Hematopoietic multipotent progenitor cell treated with erythropoietin and hydrocortisone succinate and interleukin-3 and kit ligand, for 15 days (in vitro differentiated cells): ENCODE results near the gene PCNA.

ENCODE experiments used
- DNase-seq: peaks from one replicate; pipeline ENCODE4 v3.0.0-alpha.2; 2015; ENCODE audit warnings: low spot score

The PCNA gene

DNA sequence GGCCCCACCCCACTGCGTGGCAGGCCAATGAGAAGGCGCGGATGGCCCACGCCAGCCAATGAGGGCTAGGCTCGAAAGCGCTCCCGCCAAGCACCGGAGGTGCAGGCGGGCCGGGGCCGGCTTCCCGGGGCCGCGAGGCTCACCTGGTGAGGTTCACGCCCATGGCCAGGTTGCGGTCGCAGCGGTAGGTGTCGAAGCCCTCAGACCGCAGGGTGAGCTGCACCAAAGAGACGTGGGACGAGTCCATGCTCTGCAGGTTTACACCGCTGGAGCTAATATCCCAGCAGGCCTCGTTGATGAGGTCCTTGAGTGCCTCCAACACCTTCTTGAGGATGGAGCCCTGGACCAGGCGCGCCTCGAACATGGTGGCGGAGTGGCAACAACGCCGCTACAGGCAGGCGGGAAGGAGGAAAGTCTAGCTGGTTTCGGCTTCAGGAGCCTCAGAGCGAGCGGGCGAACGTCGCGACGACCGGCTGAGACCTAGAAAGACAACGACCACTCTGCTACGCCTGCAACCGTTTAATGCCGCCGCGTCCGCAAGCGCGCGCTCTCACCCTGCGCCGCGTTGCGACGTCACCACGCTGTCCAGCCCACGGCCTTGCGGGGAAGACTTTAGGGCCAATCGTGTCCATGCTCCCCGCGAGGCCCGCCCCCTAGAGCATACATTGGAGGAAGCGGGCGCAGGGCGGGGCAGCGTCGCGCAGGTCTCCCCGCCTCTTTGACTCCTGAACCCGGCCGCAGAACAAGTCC, at the start of gene PCNA:
TSS of gene PCNA (minus strand) at position 524 of the 750 bp plus-strand sequence. CDS start at position 364, 160 bp downstream.
- DNase-seq: peak; percentile 97

DNA sequence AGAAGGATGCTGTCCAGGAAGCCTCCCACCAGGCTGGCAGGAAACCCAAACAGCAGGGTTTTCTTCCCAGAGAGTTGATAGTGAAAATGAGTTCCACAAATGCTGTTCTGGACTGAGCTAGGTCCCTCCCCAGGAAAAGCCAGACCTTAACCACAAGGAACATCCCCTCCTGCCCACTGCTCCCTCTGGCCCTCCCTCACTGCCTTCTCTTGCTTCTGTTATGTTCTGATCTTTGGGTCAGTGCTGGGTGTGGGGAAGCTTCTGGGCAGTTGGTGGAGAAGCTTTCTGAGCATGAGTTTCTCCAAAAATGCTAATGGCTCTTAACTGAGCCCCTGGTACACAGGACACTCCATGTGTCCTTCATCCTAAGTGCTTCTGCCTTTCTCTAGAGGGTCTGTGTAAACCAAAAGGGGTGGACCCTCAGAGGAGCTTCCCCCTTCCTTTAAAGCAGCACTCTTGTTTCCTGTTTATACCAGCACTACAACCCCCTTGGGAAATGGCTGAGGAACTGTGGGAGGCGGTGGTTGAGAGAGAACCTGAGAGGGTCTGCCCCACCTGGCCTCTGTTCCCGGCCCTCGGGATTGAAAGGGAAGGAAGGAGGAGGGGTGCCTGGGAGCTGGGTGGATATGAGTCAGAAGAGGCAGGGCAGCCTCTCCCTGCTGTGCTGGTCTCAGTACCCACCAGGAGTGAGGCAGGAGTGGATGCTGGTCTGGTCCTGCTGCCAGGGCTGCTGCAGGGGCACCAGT, 49.1 kb upstream of the PCNA start:
- no peak for DNase-seq

DNA sequence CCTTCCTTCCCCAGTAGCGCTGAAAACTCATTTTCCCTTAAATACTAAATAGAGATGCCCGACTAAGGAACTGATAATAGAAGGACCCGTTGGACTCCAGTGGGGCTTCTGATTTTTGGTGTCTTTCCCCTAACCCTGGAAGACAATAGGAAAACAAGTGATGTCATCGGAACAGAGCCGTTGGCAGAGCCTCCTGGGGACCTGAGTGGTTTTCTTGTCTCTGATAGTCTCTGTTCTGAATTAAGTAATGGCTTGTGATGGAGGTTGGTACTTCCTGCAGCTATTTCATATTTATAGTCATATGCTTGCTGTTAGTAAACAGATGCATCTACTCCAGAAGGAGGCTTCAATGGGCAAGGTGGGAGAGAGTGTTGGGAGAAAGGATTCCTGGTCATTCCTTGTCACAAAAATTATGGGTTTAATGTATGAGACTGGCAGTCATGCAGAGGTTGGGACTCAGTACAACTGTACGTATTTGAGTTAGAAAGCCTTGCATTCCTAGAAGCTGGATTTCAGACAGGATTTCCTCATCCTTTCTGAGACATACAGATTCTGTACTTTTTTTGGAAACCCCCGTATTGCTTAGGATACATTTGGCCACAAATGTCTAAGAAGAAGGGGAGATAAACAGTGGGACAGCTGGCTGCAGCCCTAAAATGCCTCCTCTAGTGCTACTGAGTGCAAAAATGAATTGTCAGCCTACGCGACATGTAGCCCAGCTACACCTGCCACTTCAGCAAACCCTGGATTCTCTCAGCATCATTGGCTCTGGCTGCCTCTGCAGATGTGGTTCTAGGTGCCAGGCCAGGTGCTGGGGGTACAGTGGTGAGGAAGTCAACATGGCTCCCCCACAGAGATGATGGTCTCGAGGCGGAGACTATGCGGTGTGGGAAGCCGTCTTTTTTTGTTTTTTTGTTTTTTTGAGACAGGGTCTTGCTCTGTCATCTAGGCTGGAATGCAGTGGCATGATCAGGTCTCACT, 45.2 kb upstream of the PCNA start:
- no peak for DNase-seq

DNA sequence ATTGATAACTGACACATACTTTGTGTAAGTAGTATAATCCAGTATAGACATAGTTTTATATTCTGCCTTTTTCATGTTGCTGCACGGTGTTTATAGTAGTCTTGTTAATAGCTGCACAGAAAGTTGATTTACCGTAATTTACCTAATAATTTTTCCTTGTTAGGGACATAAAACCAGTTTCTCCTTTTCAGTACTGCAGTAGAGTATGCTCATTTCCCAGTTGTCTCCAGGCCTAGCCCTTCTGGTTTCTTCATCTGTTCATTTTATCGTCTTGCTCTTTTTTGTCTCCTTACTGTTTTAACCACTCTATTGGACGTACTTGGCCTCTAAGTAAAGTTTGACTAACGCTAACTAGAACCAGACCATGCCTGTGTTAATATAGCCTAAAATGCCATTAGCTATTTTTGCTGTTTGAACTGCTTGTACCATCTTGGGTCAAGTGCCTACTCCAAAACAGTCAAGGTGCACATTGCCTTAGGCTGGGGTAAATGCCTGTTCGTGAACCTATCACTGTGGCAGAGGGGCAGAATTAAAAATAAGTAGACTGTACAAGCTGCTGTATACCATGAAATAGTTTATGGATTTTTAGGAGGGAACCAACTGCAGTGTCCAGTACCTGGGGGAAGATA, 41.9 kb upstream of the PCNA start:
- DNase-seq: no peak

DNA sequence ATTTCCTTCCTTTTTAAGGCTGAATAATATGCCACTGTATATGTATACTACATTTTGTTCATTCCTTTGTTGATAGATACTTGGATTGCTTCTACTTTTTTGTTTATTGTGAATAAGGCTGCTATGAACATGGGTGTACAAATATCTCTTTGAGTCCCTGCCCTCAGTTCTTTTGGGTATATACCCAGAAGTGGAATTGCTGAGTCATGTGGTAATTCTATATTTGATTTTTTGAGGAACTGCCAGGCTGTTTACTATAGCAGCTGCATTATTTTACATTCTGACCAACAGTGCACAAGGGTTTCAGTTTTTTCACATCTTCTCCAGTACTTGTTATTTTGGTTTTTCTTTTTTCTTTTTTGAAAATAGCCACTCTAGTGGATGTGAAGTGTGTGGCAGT, 41.1 kb upstream of the PCNA start:
- peak; percentile 33 for DNase-seq

DNA sequence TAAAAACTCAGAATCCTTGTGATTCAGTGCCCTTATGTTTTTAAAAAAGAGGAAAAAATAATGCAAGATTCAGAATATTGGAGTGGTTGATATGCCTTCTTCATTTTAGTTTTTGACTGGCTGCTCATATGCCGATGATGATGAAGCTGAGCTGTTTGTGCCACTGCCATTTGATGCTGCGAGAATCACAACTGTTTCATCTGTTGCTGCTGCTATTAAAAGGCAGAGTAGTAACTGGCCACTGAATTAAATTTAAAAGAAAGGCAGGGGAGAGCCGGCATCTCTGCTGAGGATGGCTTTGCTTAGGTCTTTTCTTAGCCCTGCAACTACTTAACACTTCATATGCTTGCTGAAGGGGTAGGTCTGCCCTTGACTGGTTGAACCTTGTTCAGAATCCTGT, 40.2 kb upstream of the PCNA start:
- no peak for DNase-seq

DNA sequence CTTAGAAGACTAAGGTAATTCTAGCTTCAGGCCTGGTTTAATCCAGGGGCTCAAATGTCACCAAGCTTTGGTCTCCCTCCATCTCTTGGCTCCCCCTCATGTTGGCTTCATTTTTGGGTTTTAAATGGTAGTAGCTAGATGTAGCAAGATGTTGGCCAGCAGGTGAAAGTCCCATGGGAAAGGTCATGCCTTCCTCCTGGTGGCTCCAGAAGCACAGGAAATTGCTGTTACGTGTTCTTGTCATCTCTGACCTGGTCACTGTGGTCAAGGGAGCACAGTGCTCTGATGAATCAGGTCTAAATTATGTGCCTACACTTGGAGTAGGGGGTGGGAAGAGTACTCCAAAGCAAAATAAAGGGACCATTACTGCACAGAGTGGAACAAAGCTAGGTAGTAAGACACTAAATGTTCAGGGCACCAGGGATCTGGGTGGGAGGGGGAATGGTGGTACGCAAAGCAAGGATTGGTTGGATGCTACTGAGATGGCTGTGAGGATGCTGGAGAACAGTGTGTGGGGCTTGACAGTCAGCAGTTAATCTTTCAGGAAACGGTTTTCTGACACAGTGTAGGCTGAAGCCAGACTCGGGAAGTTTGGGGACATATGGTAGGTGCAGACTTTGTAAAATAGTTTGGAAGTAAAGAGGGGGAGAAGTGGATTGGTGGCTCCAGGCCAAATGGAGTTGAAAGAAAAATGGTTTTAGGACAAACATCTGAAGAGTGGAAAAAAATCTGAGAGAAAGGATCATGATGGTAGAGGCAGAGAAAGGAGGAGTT, 37.1 kb upstream of the PCNA start:
- DNase-seq: no peak

DNA sequence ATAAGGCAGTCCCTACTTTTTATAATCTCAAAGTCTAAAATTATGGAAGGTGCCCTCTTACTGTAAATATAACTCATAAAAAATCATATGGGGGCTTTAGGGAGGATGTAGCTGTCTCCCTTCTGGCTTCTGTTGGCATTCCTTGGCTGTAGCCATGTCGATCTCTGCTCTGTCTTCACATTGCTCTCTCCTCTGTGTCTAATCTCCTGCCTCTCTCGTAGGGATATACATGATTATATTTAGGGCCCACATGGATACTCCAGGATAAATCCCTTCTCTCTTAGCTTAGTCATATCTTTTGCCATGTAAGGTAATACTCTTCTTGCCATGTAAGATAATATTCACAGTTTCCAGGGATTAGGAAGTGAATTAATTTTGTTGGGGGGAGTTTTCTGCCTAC, 35.6 kb upstream of the PCNA start:
- no peak for DNase-seq

DNA sequence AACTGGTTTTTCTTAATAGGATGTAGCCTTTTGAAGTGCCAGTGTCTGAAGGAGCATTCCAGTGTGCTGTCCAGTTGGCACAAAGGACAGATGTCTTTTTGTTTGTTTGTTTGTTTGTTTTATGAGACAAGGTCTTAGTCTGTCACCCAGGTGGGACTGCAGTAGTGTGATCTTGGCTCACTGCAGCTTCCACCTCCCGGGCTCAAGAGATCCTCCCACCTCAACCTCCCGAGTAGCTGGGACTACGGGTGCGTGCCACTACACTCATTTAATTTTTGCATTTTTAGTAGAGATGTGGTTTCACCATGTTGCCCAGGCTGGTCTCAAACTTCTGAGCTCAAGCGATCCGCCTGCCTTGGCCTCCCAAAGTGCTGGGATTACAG, 34.8 kb upstream of the PCNA start:
- no peak for DNase-seq

DNA sequence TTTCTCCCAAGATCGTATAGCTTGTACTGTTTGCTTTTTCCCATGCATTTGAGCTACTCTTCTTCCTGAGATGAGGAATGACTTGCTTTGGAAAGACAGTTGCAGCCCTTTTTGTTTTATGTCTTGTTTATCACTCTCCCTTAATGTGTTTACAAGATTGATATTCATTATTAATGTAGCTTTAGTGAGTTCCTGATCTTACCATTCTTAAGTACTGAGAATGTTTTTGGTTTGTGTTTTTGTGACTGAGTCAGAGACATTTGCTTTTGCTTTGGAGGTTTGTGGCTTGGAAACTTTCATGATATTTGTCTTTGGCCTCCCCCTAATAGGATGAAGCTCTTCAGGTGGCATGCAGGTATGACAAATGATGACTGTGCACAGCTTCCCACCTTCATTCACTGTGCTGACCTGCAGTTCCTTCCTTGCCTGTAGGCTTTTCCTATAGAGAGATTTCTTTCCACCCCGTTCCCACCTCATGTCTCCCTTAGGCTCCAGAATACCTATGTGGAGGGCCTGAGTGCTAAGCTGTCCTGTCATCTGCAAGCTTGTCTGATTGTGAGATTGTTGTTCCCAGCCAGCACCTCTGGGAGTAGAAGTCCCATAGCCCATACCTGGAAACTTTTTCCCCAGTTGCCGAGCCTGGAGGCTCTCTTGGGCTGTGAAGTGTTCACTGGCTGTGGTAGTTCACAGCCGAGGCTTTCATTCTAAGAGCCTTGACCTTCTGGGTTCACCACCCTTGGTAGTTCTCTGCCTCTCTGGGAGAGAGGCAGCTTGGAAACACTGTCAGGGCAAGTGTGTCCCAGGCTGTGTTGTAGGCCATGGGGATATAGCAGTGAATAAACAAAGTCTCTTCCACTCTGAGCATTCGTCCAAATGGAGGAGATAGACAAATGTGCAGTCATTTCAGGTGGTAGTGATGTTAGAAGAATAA, 34.1 kb upstream of the PCNA start:
- no peak for DNase-seq

DNA sequence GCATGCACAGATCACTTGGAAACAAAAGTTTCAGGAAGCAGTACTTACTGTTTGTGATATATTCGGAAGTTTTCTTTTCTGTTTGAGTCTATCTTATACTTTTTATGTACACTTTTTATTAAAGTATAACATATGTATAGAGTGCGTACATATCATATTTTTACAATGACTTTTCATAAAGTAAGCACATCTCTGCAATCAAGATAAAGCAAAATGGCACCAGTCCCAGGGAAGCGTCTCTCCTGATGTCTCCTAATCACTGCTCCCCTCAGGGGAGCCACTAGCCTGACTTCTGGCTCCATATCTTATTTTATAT, 33.4 kb upstream of the PCNA start:
- no peak for DNase-seq

DNA sequence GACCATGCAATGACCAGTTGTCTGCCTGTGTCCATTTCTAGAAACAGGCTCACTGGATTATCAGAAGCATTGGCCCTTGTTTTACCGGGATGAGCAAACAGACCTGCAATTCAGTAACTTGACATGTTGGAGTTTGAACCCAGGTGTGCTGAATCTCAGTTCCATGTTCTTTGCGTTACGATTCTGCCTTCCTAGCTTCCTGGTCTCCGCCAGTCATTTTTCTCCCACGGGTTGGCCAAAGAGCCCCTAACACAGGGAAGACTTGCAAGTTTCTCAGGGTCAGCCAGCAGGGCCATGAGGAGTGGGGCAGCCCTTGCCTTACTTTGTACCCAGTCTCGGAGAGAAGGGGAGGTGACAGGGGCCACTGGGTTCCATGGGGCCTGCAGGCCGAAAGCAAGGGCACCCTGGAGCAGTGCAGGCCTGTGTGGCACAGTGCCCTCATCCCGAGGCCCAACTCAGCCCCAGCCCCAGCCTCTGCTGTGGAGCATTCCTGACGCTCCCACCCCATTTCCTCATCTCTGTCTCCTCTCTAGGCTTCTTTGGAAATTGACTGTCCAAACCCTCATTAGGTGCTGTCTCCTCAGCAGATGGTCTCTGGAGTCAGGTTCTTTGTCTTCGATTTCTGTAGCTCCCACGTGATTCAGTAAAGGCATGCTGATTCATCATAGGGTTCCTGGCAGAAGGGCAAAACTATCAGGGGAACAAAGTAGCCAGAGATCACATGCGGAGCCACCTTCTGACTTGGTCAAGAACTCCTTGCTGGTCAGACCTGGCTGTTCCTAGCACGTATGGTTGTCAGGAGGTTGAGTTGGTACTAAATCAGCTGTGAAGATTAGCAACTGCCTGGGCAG, 30.7 kb upstream of the PCNA start:
- no peak for DNase-seq

DNA sequence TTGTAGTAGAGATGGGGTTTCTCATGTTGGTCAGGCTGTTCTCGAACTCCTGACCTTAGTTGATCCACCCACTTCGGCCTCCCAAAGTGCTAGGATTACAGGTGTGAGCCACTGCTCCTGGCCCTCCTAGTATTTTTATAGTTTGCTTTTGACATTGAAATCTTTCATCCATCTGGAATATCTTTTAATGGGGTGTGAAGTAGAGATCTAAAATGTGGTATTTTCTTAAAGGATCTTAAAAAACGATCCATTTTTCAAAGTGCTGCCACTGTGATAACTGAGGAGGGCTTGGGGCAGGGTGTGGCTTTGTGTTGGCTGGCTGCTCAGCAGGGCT, 30.1 kb upstream of the PCNA start:
- DNase-seq: no peak

DNA sequence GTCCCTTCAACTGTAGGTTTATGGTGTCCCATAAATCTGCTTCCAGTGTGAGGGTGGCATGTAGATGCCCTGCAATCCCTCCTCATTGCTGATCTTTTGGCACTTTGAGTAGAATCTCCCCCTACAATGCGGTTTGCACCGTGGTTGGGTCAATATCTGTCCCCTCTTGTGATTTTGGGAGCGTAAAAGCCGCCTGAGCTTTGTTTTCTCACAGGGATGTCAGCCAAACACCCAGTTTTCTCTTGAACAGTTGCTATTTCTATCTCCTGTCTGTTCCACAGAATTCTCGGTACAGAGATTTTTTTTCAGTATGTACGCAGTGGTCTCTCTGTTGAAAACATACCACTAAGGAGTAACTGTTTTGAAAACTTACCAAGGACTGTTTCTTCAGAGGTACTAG, 28.8 kb upstream of the PCNA start:
- DNase-seq: no peak

DNA sequence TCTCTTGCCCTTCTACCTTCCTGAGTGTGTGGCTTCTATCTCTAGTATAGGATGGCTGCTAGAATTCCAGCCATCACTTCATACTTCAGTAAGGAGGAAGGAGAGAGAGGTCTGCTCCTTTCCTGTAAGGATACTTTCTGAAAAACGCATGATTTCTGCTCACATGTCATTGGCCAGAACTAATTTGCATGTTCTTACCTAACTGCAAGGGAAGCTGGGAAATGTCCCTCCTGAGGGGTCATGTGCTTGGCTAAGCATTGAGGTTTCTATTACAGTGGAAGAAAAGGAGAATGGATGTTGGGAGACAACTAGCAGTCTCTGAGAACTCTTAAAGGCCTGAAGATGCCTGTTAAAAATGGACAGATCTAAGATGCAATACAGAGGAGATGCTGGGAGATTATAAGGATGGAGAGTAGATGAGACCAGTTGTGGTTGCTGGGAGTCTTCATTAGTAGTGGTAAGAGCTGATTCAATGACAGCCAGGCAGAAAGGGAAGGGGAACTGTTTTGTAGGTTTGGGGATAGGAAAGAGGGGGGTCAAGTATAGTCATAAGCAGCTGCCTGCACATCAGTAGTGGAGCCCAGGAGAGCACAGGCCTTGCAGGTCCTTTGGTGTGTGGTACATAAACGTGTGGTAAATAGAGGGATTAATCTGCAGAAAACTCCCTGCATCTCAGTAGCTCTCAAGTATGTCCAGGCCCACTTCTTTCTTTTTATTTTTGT, 27.3 kb upstream of the PCNA start:
- no peak for DNase-seq

DNA sequence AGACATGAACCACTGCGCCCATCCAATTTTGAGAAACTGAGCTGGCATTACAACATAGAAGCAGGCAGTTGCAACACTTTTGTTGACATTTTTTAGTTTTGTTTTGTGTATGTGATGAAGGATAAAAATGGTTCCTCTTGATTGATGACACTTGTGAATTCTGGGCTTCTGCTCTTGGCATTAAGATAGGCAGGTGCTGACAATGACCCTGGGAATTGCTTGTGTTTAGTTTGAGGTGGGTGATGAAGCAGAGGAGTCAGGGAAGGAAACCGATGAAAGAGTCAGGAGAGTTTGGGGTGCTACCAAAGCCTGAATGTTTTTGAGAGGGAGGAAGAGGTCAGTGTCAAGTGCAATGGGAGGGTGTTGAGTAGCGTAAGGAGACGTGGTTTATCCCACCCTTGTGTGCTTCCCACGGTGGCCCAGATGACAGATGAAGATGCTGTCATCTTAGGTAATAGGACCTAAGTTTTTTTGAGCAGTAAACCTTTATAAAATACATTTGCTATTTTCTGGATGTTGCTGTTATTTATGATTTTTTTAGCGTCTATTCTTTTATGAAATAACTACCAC, 26.4 kb upstream of the PCNA start:
- DNase-seq: no peak

DNA sequence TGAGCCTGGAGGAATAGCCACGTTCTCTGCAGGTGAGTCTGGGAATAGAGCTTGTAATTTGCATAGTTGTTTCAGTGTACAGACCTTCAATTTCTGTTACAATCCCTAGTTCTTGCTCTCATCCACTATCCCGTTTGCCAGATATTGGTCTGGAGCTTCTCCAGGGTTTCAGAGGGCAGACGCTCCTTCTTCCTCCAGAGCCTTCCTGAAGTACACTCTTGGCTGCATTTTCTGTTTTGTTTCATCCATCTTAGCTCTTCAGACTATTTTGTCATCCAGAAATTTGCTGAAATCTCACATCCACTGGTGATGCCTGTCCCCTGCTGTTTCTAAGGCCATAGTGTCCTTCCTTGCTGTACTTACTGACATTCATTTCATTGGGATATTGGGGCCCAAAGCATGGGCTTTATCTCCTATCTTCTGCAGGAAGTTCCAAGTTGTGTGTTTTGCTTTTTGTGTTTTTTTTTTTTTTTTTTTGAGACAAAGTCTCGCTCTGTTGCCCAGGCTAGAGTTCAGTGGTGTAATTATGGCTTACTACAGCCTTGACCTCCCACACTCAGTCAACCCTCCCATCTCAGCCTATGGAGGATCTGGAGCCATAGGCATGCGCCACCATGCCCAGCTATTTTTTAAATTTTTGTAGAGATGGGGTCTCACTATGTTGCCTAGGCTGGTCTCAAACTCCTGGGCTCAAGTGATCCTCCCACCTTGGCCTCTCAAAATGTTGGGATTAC, 25.8 kb upstream of the PCNA start:
- DNase-seq: no peak

DNA sequence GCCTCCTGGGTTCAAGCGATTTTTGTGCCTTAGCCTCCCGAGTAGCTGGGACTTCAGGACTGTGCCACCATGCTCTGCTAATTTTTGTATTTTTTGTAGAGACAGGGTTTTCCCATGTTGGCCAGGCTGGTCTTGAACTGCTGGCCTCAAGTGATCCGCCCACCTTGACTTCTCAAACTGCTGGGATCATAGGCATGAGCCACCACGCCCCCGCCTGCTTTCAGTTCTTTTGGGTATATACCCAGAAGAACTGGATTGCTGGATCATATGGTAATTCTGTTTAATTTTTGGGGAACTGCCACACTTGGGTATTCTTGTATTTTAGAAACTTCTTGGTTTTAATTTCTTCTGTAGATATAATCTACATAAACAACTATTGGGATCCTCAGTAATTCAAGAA, 24.1 kb upstream of the PCNA start:
- no peak for DNase-seq
